Measurements from ENCODE around the gene HSP90AA1. TPM values are rescaled to one million over a fixed set of nuclear protein-coding genes. Genes with fewer than 3 reads are reported as not detected.

Gene HSP90AA1
- total and polyA plus RNA-seq, 2 of the 8 experiments (the other 6 are each of a cell fraction or from before 2014, with no cell fraction given): 339 to 878 TPM

- TF ChIP-seq RNF2 (IDR thresholded peaks at IDR 0.05; ENCODE audit: borderline replicate concordance, low read depth, low read length, missing control alignments, poor library complexity, severe bottlenecking) (no peak), GABPA (IDR thresholded peaks at IDR 0.05; ENCODE audit: borderline replicate concordance, insufficient read depth, low read length) (no peak), HDAC2 (IDR thresholded peaks at IDR 0.05; ENCODE audit: borderline replicate concordance in 1 of 2, low read depth in 2 of 2, low read length in 2 of 2) (no peak), TAF1 (IDR thresholded peaks at IDR 0.05; ENCODE audit: low read depth, low read length) (no peak), SAP30 (IDR thresholded peaks at IDR 0.05; ENCODE audit: insufficient read depth, insufficient replicate concordance, low read length) (no peak), POLR2A (IDR thresholded peaks at IDR 0.05; ENCODE audit: control extremely low read depth in 1 of 2, low read depth in 2 of 2, low read length in 2 of 2) (no peak)
Observed at GRCh38 chr14:102131741-102132140, 44.9 kb upstream of the HSP90AA1 start (continued).

Measured in H1 (cell line).